Activated CD4-positive, alpha-beta T cell treated with anti-CD3 and anti-CD28 coated beads, Interleukin-2, amount 50 U/mL, for 24 hours (primary cell): ENCODE data around the gene GNAT3.

ENCODE experiments used
- DNase-seq, 2 donors: peaks; one replicate each; pipeline ENCODE4 v3.0.0-alpha.2; 2020; ENCODE audit warnings: low read depth in 1 of 2, low spot score in 1 of 2

GNAT3 gene

GRCh38 chr7:80428161-80429054 is 83.5 kb downstream of the GNAT3 start:
- no peak for DNase-seq

DNA sequence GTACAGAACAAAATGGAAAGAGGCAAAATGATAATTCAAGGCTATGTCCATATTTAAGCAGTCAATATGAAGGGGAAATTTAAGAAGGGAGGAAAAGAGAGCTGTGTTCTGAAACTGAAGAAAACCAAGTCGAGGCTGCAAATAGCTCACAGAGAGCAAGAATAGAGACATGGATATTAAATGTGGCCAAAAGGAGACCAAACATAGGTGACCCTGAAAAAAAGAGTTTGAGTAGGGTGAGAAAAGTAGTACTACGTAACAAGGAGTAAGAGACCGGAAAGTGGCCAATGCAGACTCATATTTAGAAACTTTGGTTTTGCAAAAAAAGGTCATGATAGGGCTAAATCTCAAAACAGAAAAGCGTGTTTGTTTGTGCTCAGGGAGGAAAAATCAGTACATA is 84.6 kb downstream of the GNAT3 start:
- no peak for DNase-seq

- no peak for DNase-seq
Observed at GRCh38 chr7:80420876-80421275, 91.0 kb downstream of the GNAT3 start.

- no peak for DNase-seq
Observed at GRCh38 chr7:80417211-80417793, 94.6 kb downstream of the GNAT3 start.

GRCh38 chr7:80415522-80415921 is 96.3 kb downstream of the GNAT3 start:
- DNase-seq: no peak

GRCh38 chr7:80415114-80415513 is 96.8 kb downstream of the GNAT3 start:
- DNase-seq: no peak

- DNase-seq: no peak
Observed at GRCh38 chr7:80414331-80414730, 97.5 kb downstream of the GNAT3 start.

DNA sequence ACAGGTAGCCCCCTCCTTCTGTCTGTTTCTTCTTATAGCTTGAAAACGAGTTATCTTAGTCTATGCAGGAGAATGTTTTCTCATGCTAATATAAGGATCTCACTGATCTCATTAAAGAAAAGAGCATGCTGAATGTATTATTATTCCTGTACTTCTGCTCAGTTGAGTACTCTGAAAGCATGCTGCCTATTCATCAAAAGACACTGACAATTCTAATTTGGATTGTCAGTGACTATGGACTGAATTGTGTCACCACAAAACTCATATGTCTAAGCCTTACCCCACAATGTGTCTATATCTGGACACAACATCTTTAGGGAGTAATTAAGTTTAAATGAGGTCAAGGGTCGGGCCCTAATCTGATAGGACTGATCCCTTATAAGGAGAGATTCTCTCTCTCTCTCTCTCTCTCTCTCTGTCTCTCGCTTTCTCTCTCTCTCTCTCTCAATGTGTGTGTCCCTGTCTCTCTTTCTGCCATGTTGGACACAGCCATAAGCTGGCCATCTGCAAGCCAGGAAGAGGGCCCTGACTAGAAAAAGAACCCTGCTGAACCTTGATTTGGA is 98.4 kb downstream of the GNAT3 start:
- DNase-seq: no peak

DNA sequence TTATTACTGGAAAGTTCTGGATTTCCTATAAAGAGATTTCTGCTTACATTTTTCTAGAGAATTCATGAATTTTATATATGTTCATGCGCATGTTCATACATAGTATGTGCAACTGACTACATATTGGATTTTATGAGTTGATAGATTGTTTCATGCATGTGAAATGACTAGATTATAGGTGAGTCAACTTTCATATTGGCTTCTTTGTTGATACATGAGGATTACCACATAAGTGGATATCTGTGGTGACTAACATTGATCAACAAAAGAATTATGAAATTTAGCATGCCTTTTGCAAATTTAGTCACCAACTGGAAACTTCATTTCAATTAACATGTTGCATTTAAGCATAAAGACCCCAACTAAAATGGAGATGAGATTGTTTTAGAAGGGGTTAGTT is 99.0 kb downstream of the GNAT3 start:
- no peak for DNase-seq

- no peak for DNase-seq
Observed at GRCh38 chr7:80411621-80412020, 100.2 kb downstream of the GNAT3 start.

DNA sequence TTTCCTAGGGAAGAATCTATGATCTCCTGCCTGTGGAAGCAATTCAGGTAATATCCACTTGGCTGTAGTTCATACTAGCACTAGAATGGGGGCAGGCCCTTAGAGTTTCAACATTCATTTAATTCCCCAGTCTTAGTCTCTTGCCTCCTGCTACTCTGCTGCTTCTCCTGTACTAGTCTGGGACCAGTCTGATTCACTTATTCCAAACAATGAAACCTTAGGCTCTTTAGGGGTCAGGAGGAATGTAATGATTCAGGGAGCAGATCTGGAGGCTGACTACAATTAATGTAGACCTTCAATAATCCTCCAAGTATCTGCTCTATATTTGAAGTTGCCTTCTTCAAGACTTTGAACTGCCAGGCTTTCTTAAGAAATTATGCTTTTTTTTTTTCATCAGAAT is 101.8 kb downstream of the GNAT3 start:
- no peak for DNase-seq
